Heart left ventricle (tissue), 13 donors: ENCODE results near the gene SMC5.

Source experiments
- POLR2A ChIP-seq, 2 donors: fragments of 450-650 bp; IDR thresholded peaks; one replicate each; pipeline ENCODE4 v1.6.1; 2017; ENCODE audit warnings: antibody characterized with exemption in 2 of 2, mild to moderate bottlenecking in 2 of 2, moderate library complexity in 2 of 2
- TF ChIP-seq, protein P1 (sequence below), 12 donors: fragments of 200-600 bp; sonication (generic) in 4 of 12; IDR thresholded peaks; one replicate each; pipeline versions ENCODE4 v1.5.0 to v1.8.0; 2018 to 2022; ENCODE audit warnings: antibody characterized with exemption in 12 of 12, mild to moderate bottlenecking in 5 of 12
- donor health status: ischemic (EF 13 %, LVEDD 7.1; RV severe dilation, severe dysfunction).
- donor health status: DM: no; HTN: yes; CAD: no.
- donor health status: DM: no; HTN: no; CAD: no.
- donor health status: ischemic (EF 25% LVEDD 6.9; RV normal size, moderate dysfunction).
- donor health status: ischemic (EF 25% LVEDD 5.7; RV mildly dilated, moderate dysfunction).
- donor health status: ischemic (EF 35%, LVEDD 5.7; RV mildly dilated, moderate dysfunction).
- donor health status: nonischemic (EF 11% LVEDD 7.7; RV severe dilation, severe dysfunction).
- donor health status: DM: yes; HTN: yes; CAD: no.
- donor health status: PGD.
- donor health status: ischemic (EF 29% LVEDD 5.4; RV normal size, mild dysfunction).
- donor health status: nonischemic (EF 23%, LVEDD 6.1; RV moderate dilation, normal function).

DNA sequence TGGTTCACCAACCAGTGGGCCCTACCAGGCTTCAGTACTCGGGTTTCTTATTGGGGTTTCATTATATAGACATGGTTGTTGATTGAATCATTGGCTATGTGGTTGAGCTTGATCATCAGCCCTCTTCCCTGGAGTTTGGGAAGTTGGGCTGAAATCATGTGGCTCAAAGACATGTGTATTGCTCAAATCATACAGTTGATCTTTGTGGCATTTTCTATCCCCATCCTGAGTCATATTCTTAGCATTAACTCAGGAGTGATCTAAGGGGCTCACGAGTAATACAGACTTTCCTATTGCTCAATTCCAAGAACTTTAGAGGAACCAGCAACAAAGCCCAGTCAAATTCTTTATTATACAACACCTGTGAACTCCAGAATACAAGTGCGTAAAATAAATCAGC is 66.2 kb downstream of the SMC5 start:
- TF ChIP-seq, protein P1, sequence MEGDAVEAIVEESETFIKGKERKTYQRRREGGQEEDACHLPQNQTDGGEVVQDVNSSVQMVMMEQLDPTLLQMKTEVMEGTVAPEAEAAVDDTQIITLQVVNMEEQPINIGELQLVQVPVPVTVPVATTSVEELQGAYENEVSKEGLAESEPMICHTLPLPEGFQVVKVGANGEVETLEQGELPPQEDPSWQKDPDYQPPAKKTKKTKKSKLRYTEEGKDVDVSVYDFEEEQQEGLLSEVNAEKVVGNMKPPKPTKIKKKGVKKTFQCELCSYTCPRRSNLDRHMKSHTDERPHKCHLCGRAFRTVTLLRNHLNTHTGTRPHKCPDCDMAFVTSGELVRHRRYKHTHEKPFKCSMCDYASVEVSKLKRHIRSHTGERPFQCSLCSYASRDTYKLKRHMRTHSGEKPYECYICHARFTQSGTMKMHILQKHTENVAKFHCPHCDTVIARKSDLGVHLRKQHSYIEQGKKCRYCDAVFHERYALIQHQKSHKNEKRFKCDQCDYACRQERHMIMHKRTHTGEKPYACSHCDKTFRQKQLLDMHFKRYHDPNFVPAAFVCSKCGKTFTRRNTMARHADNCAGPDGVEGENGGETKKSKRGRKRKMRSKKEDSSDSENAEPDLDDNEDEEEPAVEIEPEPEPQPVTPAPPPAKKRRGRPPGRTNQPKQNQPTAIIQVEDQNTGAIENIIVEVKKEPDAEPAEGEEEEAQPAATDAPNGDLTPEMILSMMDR (IDR thresholded peaks at IDR 0.05) = no peak
- TF ChIP-seq POLR2A (IDR thresholded peaks at IDR 0.05) = no peak
